ENCODE data around the gene NAPB. TPM values are rescaled to one million over a fixed set of nuclear protein-coding genes. Genes with fewer than 3 reads are reported as not detected.
"Not testable (repeated sequence)": the region's sequence is repeated elsewhere in the genome, so short reads cannot be mapped to it uniquely, and the experiment has no call there.

The NAPB gene
- 12.8 and 14.2 TPM in 2 replicates for total RNA-seq
- 10.3 TPM for polyA plus RNA-seq (2012)

- peak; percentile 96 for DNase-seq (ENCODE audit: low read depth)
Observed at GRCh38 chr20:23420943-23421931, at the start of gene NAPB. Gene NAPB, minus strand, starts transcription at chr20:23421488. Its CDS starts 86 bp downstream, at chr20:23421402.

GRCh38 chr20:23466961-23467360 lies 45.7 kb upstream of the NAPB start:
- not testable (repeated sequence) for DNase-seq (ENCODE audit: low read depth)

- DNase-seq (ENCODE audit: low read depth): no peak
Observed at GRCh38 chr20:23461180-23461579, 39.9 kb upstream of the NAPB start.

GRCh38 chr20:23459461-23460150 lies 38.3 kb upstream of the NAPB start:
- peak; percentile 44 for DNase-seq (ENCODE audit: low read depth)

- no peak for DNase-seq (ENCODE audit: low read depth)
Observed at GRCh38 chr20:23456873-23457272, 35.6 kb upstream of the NAPB start.

- no peak for DNase-seq (ENCODE audit: low read depth)
Observed at GRCh38 chr20:23456409-23456808, 35.1 kb upstream of the NAPB start.

- DNase-seq (ENCODE audit: low read depth): no peak
Observed at GRCh38 chr20:23455639-23456038, 34.4 kb upstream of the NAPB start.

- no peak for DNase-seq (ENCODE audit: low read depth)
Observed at GRCh38 chr20:23454816-23455215, 33.5 kb upstream of the NAPB start.

GRCh38 chr20:23453549-23454543 lies 32.6 kb upstream of the NAPB start:
- no peak for DNase-seq (ENCODE audit: low read depth)

- DNase-seq (ENCODE audit: low read depth): no peak
Observed at GRCh38 chr20:23452776-23453175, 31.5 kb upstream of the NAPB start, which contains the start of gene CST11. Gene CST11, minus strand, starts transcription at chr20:23452876. Its CDS starts 65 bp downstream, at chr20:23452811.

- no peak for DNase-seq (ENCODE audit: low read depth)
Observed at GRCh38 chr20:23451956-23452487, 30.7 kb upstream of the NAPB start.

GRCh38 chr20:23450877-23451276 lies 29.6 kb upstream of the NAPB start:
- DNase-seq (ENCODE audit: low read depth): no peak

- DNase-seq (ENCODE audit: low read depth): no peak
Observed at GRCh38 chr20:23449421-23449820, 28.1 kb upstream of the NAPB start.

GRCh38 chr20:23448167-23448566 lies 26.9 kb upstream of the NAPB start:
- no peak for DNase-seq (ENCODE audit: low read depth)

GRCh38 chr20:23446505-23446904 lies 25.2 kb upstream of the NAPB start:
- DNase-seq (ENCODE audit: low read depth): peak; percentile 28

- peak; percentile 52 for DNase-seq (ENCODE audit: low read depth)
Observed at GRCh38 chr20:23445596-23446217, 24.4 kb upstream of the NAPB start.

GRCh38 chr20:23444859-23445258 lies 23.6 kb upstream of the NAPB start:
- DNase-seq (ENCODE audit: low read depth): no peak

GRCh38 chr20:23442436-23442835 lies 21.1 kb upstream of the NAPB start:
- DNase-seq (ENCODE audit: low read depth): no peak

- peak; percentile 85 for DNase-seq (ENCODE audit: low read depth)
Observed at GRCh38 chr20:23441850-23442313, 20.6 kb upstream of the NAPB start.

- DNase-seq (ENCODE audit: low read depth): no peak
Observed at GRCh38 chr20:23440004-23440403, 18.7 kb upstream of the NAPB start.

All from myocyte (in vitro differentiated cells).